CD4-positive, alpha-beta T cell treated with Interleukin-15 for 4 hours (primary cell): ENCODE results near the gene PAEP.
A peak's percentile ranks its signal among the peaks of the same experiment; 100 is the strongest.

Source experiments
- DNase-seq: peaks from one replicate; pipeline ENCODE4 v3.0.0-alpha.2; 2020; ENCODE audit warnings: low spot score

PAEP gene

GRCh38 chr9:135600296-135600817, 38.8 kb downstream of the PAEP start:
- no peak for DNase-seq

DNA sequence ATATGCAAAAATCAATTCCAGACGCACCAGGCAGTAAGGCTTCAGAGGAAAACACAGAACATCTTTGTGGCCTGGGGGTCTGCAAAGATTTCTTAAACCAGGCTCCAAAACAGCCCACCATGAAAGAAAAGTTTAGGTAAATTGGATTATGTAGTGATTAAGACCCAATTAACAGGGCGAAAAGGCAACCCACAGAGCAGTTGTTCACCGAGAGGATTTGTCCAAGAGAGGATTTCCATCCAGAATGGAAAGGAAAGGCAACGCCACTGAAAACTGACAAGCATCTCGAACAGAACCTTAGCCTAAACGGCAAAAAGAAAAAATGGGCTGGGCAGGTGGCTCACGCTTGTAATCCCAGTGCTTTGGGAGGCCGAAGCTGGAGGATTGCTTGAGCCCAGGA, 40.4 kb downstream of the PAEP start:
- no peak for DNase-seq

DNA sequence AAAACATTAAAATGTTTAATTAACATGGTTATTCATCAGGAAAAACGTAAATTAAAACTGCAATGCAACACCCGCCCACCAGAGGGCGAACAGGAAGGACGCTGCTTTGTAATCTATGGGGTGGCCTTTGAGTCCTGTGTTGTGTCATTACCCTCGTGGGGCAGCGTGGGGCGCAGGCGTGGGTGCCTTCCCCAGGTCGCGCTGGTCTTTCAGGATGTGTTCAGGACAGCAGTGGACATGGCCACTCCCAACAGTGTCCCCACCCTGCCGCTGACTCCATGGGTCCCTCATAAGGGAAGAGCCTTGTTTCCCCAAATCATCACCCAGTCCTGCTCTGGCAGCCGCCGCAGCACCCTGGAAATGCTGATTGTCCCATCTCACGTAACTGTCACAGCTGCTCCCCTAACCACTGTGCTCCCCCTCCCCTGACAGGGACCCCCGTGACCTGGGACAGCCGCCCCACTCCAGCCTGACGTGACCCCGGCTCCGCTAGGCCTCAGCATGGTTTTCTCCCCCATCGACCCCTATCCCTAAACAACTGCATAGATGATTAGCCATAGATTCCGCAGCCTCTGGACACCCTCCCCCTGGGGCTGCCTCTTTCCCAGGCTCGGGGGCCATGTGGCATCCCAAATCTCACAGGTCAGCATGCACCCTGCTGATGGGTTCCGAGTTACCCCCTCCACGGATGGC, 41.4 kb downstream of the PAEP start:
- peak; percentile 52 for DNase-seq

GRCh38 chr9:135604437-135605237, 43.1 kb downstream of the PAEP start:
- DNase-seq = no peak

DNA sequence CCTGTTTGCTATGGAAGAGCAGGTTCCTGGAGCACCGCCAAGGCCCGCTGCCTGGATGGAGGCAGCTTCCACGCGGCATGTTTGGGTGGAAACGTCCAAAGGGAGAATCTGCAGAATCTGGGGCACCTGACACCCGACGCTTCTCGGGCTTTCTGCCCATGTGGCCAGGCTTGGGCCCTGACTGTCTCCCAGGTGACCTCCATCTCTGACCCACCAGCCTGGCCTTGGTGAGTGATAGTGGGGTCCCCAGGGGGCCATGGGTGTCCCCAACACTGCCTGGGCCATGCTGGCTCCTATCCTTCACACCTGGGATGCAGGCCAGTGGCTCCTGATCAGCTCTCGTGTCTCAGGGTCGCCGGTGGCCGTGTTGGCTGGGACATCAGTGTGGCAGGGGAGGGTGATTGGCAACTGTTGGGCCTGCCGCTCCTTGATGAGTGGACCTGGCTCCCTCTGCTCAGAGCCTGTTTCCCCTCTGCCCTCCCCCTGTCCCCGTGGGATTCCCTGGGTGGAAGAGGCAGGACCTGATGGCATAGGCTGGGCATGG, 43.8 kb downstream of the PAEP start:
- DNase-seq = no peak

DNA sequence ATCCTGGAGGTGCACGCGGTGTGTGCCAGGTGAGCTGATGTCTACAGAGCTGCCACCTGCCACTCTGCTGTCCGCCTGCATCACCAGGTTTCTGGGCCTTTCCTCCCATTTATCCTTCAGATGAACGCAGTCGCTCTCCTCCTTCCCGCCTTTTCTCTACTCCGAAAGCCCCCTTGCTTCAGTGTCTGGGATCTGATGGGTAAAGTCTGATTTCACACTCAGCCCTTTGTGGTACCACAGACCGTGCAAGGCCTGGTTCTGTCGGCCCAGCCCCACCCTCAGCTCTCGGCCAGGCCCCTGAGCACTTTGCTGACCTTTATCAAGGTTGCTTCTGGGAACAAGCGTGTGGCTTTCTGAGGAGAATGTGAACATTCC, 45.3 kb downstream of the PAEP start:
- DNase-seq = no peak

GRCh38 chr9:135607401-135608293, 46.1 kb downstream of the PAEP start:
- DNase-seq = no peak

- DNase-seq = no peak
Measured at GRCh38 chr9:135608294-135608998, 46.9 kb downstream of the PAEP start.

DNA sequence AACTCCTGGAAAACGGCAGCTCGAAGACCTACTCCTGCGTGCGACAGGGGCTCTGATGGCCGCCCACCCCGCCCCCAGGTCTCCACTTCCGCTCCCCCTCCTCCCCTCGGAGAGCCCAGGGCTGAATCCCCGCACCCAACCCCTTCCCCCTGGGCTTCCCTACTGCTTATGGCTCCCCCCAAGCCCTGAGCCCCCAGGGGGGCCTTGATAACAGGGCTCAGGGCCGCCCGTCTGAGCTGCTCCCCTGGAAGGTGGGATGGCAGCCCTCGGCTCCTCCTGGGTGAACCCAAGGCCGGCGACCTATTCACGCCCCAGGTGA, 47.4 kb downstream of the PAEP start:
- no peak for DNase-seq

DNA sequence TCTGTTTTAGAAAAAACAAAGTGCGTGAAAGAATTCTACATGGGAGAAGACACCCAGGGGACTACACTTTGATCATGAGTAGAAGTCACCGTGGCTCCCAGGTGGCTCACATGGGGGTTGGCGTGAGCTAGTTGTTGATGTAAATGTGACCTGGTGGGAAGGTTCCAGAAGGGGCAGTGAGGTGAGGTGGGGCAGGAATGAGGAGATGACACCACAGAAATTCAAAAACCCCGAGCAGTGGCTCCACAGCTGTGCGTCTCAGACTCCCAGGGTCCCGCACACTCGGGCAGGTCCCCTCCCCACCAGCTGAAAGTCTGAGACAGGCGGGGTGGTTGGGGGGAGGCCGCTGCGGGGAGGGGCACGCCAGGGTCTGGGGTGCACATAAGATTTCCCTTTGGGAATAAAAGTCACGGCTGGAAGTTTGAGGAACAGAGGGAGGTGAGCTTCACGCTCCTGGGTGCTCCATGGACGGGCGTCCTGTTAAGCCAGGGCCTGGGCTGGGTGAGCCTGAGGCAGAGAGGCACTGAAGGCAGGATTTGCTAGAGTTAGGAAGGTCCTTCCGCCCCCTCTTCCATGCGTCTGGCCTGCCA, 47.9 kb downstream of the PAEP start:
- DNase-seq = no peak

DNA sequence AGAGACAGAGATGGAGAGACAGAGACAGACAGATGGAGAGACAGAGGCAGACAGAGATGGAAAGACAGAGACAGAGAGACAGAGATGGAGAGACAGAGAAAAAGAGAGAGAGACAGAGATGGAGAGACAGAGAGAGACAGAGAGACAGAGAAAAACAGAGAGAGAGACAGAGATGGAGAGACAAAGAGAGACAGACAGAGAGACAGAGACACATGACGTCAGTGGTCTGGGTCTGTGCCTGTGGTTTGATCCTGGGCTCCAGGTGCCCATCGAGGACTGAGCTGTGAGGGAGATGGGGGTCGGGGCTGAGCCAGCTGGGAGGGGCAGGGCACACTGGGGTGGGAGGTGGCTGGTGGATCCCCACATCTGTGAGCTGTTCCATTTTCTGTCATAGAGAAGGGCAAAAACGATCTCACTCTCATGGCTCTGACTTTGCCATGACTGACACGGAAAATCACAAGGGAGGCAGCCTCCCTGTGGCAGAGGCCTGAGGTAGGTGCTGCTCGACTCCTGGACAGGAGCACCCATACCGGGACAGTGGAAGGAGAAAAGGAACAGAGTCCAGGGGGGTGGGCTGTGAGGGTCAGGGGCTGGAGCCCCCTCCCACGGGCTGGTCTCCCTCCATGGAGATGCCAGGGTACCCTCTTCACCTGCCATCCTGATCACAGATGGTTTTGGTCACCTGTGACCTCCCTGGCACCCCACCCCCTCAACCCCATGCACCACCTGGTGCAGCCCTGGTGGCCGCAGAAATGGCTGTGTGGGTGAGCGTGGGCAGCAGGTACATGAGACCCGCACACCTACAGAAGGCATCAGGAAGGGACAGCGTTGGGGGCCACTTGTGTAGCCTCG, 49.0 kb downstream of the PAEP start:
- no peak for DNase-seq

DNA sequence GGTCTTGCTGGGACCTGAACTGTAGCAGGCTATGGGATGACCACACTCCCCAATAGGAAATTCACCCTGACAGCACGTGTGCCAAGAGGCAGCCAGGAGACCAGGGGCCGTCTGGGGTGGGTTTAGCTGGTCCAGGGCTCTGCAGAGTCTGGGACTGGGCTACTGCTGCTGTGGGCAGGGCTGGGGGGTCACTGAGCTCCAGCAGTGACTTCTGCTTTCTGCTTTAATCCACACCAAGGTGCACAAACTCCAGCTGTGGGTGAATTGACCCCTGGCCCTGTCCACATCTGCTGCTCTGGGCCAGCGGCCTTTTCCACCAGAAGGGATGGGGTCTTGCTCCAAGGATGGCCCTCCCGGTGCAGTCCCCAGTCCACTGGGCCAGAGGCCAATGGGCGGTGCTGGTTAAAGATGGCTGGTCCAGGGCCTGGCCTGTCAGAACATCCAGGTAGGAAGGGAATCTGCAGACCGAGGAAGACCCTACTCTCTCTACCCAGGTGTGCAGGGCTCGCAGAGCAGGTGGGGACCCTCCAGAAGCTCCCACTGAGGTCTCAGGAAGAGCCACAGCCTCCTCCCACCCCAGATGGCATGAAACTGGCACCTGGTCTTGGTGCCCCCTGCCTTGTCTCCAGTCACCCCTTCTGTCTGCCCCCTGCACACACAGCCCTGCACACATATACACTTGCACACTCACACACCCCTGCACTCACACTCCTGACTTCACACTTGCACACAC, 49.8 kb downstream of the PAEP start:
- no peak for DNase-seq

DNA sequence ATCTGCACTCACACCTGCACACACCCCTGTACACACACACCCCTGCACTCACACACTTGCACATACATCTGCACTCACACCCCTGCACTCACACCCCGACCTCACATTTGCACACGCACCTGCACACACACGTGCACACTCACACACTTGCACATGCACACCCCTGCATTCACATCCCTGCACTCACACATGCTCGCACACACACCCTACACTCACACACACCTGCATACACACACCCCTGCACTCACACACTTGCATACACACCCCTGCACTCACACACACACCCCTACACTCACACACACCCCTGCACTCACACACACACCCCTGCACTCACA, 50.3 kb downstream of the PAEP start:
- DNase-seq = no peak

GRCh38 chr9:135612437-135612836, 50.9 kb downstream of the PAEP start:
- DNase-seq = no peak

- no peak for DNase-seq
Measured at GRCh38 chr9:135612981-135613910, 51.7 kb downstream of the PAEP start.

DNA sequence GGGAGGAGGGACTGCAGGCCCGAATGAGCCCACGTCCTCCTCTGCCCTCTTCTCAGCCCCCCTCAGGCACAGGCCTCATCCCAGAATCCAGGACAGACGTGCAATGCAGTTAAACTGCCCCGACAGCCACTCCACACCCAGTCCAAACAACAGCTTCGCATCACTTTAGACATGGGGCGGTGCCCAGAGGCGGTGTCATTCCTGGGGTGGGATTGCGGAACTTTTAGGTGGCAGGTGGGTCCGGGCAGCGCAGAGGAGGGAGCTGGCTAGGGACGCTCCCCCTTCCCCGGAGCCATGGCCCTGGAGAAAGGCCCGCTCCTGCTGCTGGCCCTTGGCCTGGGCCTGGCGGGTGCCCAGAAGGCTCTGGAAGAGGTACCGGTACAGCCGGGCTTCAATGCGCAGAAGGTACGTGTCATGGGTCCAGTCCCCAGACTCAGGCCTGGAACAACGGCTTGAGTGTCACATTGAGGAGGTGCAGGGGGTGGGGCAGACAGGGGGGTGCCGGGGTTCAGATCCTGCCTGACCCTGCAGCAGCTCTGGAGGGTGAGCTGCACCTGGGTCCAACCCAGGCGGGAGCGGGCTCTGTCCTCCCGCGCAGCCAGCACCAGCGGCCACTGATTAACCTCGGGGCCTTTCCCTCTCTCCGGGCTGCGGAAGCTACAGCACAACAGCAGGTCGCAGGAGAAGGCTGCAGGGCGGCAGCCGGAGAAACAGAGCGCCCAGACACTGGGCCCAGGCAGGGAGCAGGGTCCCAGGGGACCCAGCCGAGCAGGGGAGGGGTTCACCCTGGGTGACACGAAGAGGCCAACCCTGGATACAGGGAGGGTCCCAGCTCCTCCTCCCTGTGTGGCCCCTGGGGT, 52.6 kb downstream of the PAEP start:
- DNase-seq = no peak

DNA sequence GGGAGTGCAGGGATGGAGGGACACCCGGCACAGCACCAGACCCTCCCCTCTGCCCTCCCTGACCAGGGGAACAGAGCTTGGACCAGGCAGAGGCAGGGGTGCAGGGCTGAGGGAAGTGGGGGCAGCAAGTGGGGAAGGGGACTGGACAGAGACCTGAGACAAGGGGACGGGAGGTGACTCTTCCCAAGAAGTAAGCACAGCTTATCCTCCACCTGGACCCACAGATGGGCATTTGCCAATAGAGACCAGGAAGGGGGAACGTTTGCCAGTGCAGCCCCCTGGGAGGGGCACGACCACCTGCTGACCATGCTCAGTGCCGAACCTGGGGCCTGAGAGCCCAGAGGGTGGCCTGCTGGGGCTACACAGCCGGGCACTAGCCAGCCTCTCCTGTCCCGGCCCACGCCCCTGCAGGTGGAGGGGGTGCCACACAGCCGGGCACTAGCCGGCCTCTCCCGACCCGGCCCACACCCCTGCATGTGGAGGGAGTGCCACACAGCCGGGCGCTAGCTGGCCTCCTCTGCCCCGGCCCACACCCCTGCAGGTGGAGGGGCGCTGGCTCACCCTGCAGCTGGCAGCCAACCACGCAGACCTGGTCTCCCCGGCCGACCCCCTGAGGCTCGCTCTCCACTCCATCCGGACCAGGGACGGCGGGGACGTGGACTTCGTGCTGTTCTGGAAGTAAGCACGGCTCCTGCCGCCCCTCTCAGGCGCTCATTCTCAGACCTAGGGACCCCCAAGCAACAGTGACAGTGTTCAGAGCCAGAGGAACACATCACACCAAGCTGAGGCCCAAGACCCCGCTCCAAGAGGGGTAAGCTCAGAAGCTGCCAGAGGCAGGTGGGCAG, 53.5 kb downstream of the PAEP start:
- DNase-seq = no peak
